ENCODE data around the gene NFIC.

- TF ChIP-seq CTCF (IDR thresholded peaks at IDR 0.05), result no peak
- no peak for TF ChIP-seq POLR2A (IDR thresholded peaks at IDR 0.05)
These were observed 37.6 kb upstream of the NFIC start for GRCh38 chr19:3328743-3329142.
